ENCODE data around the gene ETFA.

DNA sequence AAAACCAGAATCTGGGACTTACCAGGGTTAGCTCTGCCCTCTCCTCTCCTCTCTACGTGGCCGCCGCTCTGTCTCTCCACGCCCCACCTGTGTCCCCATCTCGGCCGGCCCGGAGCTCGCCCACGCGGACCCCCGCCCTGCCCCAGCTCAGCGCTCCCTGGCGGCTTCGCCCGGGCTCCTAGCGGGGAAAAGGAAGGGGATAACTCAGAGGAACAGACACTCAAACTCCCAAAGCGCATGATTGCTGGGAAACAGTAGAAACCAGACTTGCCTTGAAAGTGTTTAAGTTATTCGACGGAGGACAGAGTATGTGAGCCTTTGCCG is 30.8 kb upstream of the ETFA start:
- TF ChIP-seq POLR2A (IDR thresholded peaks at IDR 0.05; ENCODE audit: extremely low read depth, insufficient read length) (no peak), MYC (IDR thresholded peaks at IDR 0.05; ENCODE audit: low read depth, low read length) (no peak)
- TF ChIP-seq, protein P1, sequence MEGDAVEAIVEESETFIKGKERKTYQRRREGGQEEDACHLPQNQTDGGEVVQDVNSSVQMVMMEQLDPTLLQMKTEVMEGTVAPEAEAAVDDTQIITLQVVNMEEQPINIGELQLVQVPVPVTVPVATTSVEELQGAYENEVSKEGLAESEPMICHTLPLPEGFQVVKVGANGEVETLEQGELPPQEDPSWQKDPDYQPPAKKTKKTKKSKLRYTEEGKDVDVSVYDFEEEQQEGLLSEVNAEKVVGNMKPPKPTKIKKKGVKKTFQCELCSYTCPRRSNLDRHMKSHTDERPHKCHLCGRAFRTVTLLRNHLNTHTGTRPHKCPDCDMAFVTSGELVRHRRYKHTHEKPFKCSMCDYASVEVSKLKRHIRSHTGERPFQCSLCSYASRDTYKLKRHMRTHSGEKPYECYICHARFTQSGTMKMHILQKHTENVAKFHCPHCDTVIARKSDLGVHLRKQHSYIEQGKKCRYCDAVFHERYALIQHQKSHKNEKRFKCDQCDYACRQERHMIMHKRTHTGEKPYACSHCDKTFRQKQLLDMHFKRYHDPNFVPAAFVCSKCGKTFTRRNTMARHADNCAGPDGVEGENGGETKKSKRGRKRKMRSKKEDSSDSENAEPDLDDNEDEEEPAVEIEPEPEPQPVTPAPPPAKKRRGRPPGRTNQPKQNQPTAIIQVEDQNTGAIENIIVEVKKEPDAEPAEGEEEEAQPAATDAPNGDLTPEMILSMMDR (IDR thresholded peaks at IDR 0.05; ENCODE audit: low read depth, low read length) = no peak
- TF ChIP-seq, protein P2, sequence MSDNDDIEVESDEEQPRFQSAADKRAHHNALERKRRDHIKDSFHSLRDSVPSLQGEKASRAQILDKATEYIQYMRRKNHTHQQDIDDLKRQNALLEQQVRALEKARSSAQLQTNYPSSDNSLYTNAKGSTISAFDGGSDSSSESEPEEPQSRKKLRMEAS (IDR thresholded peaks at IDR 0.05; ENCODE audit: low read depth, low read length) = no peak
